Retinal pigment epithelial cell (primary cell): ENCODE data around the gene NPHP4.

Experiments used
- DNase-seq: peaks from one replicate; pipeline ENCODE4 v3.0.0-alpha.2; 2010; ENCODE audit warnings: low read depth
- H3K4me3 ChIP-seq: 2 replicates; pipeline ENCODE4 v1.5.1; 2011; ENCODE audit warnings: mild to moderate bottlenecking, low read length, control low read depth, moderate library complexity
- CTCF ChIP-seq: conservative IDR thresholded peaks from 2 replicates; pipeline ENCODE4 v1.5.1; 2011; ENCODE audit warnings: low read depth, low read length, control low read depth, inconsistent platforms

NPHP4 gene

DNA sequence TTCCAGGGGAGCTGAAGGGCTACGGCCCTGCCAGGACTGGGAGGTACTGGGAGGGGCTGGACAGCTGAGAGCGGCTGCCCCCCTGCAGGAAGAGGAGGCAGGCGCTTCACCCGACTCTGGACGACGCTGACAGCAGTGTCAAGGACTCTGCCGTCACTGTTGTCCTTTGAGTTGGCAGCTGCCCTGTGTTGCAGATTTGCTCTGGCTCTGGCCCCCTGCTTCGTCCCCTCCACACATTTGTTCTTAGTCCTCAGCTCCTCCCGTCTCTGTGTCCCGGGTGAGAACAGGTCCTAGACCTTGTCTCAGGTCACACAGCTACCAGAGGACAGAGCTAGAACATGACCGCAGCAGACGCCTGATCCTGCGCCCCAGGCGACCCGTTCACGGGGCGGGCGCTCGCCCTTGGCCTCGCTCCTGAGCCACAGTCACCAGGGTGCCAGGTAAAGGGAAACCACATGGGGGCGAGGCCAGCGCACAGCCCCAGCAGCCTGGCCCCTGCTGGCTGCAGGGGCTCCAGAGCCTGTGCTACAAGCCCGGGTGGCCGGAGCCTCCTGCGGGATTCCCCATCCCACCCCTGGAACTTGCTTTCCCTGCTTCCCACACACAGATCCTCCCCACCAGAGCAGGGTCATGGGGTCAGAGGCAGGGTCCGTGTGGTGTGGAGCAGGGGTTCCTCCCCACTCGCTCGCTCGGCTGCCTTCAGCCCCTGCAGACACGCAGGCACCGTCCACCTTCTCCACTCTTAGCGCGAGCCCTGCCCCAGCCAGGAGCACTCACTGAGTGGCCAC is 10.7 kb upstream of the NPHP4 start:
- no peak for DNase-seq
- peak; percentile 17 for TF ChIP-seq CTCF
- H3K4me3 ChIP-seq, result no peak overlapping the region

DNA sequence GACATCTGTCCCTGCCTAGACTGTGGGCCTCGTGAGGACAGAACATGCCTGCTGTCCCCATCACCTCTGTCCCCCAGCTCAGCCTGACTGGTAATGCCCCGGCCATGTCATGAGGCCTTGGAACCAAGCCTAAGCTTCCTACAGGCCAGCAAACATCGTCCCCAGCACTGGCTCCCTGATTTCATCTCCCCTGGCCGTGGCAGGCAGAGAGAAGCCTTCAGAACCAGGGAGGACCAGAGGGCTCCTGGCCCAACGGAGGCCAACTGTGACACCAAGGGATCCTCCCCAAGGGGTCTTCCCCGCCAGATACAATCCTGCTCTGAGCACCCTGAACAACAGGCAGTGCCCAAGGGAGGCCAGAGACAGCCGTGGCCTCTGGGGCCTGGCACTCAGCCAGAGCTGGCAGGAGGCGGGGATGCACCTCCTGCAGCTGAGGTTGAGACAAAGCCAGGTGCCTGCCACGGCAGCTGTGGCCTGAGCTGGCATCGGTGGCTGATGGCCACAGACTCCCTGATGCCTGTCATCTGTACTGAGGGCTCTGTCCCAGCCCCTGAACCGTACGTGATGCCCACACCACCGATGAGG is 9.9 kb upstream of the NPHP4 start:
- H3K4me3 ChIP-seq, result no peak overlapping the region
- no peak for DNase-seq
- TF ChIP-seq CTCF, result no peak

GRCh38 chr1:6000444-6001288 is 8.4 kb upstream of the NPHP4 start:
- no peak overlapping the region for H3K4me3 ChIP-seq
- TF ChIP-seq CTCF, result no peak
- no peak for DNase-seq

DNA sequence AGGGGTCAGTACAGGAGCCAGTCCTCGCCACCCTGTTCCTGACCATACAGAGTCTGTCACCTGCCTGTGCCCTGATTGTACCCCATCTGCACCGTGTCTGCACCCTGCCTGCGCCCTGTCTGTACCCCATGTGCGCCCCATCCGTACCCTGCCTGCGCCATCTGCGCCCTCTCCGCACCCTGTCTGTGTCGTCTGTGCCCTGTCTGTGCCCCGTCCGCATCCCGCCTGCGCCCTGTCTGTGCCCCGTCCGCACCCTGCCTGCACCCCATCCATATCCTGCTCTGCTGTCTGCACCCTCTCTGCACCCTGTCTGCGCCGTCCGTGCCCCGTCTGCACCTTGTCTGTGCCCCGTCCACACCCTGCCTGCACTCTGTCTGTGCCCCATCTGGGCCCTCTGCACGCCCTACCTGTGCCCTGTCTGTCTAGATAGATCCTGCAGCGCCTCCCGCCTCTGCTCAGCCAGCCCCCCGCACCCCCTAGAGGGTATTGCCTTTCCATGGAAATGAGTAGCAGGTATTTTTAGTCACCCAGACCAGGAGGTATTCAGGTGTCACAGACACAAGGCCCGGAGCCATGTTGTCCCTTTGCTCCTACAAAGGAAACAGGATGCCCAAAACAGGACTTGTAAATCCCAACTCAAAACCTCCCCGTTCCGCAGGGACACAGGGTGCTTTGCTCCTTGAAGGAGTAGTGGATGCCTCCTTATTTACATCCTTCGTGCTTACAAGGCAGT is 7.7 kb upstream of the NPHP4 start:
- DNase-seq, result no peak
- H3K4me3 ChIP-seq, result no peak overlapping the region
- TF ChIP-seq CTCF, result no peak

DNA sequence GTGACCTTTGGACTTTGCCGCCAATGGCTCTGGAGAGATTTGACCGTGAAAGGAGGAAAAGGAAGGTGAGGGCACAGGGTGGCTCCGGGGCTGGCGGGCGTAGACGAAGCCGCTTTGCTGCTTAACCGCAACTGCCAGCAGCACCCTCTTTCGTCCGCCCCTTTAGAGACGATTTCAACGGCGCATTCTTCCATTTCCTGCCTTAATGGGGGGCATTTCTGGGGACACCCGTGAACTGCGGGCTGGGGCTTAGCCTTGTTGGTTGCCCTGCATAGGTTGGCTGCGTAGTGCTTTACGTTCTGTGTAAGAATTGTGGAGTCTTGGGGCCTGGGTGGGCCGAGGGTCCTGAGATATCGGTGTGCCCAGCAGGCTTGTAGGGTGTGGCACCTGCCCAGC is 6.7 kb upstream of the NPHP4 start:
- TF ChIP-seq CTCF, result no peak
- H3K4me3 ChIP-seq, result no peak overlapping the region
- no peak for DNase-seq

- no peak for TF ChIP-seq CTCF
- H3K4me3 ChIP-seq, result no peak overlapping the region
- DNase-seq, result no peak
Measured at GRCh38 chr1:5998051-5998905, 6.1 kb upstream of the NPHP4 start.
